OCI-LY7 (cell line): Measurements from ENCODE around the gene NAPG. TPM values are rescaled to one million over a fixed set of nuclear protein-coding genes. Genes with fewer than 3 reads are reported as not detected.

Source experiments
- BruUV-seq: library from RNA; stranded (reverse); fragments of 400-500 nt; replicated peaks from 2 replicates; lab custom pipeline; 2021; lab: Mats Ljungman, UMichigan
- CTCF ChIA-PET: fragments of 300-600 bp; sonication (Branson Sonifier 250); formaldehyde crosslinking; loops from one replicate; lab custom pipeline; 2022; ENCODE audit warnings: antibody characterized with exemption; ENCODE audit not compliant: unreplicated experiment; lab: Charles Lee
- POLR2A ChIA-PET: fragments of 300-600 bp; sonication (Branson Sonifier 250); formaldehyde crosslinking; loops from one replicate; lab custom pipeline; 2022; ENCODE audit warnings: antibody characterized with exemption; lab: Charles Lee
- DNase-seq: peaks from one replicate; pipeline ENCODE4 v3.0.0-alpha.2; 2015; ENCODE audit warnings: low spot score
- H2AFZ ChIP-seq: fragments of 200-600 bp; sonication (generic), shearing (Covaris generic); 2 replicates; pipeline ENCODE4 v1.6.1; 2014; ENCODE audit warnings: mild to moderate bottlenecking, antibody characterized with exemption, low read length, moderate library complexity
- H3K27ac ChIP-seq: fragments of 200-600 bp; sonication (generic); 2 replicates; pipeline ENCODE4 v1.5.1; 2014; ENCODE audit warnings: mixed run types, low read depth, mild to moderate bottlenecking, moderate library complexity, low read length, inconsistent platforms; ENCODE audit not compliant: poor library complexity, severe bottlenecking
- H3K36me3 ChIP-seq: fragments of 200-600 bp; sonication (generic); 2 replicates; pipeline ENCODE4 v1.6.1; 2014; ENCODE audit warnings: mild to moderate bottlenecking, antibody characterized with exemption, low read length, moderate library complexity, mixed read lengths; ENCODE audit not compliant: insufficient read depth
- H3K4me1 ChIP-seq: fragments of 200-600 bp; sonication (generic); 2 replicates; pipeline ENCODE4 v1.5.1; 2014; ENCODE audit warnings: mild to moderate bottlenecking, low read length; ENCODE audit not compliant: insufficient read depth, poor library complexity, severe bottlenecking
- H3K4me2 ChIP-seq: fragments of 200-600 bp; sonication (generic); 2 replicates; pipeline ENCODE4 v1.6.1; 2014; ENCODE audit warnings: mild to moderate bottlenecking, low read length
- H3K4me3 ChIP-seq: fragments of 200-600 bp; sonication (generic); 2 replicates; pipeline ENCODE4 v1.5.1; 2014; ENCODE audit warnings: mild to moderate bottlenecking, low read depth, low read length; ENCODE audit not compliant: poor library complexity, severe bottlenecking
- H3K79me2 ChIP-seq: fragments of 200-600 bp; sonication (generic); 2 replicates; pipeline ENCODE4 v1.6.1; 2016; ENCODE audit warnings: low read depth, mild to moderate bottlenecking, low read length, moderate library complexity, mixed read lengths; ENCODE audit not compliant: insufficient read depth
- H3K9me2 ChIP-seq: fragments of 200-600 bp; sonication (generic); 2 replicates; pipeline ENCODE4 v1.6.1; 2016; ENCODE audit warnings: mild to moderate bottlenecking, low read length, mixed read lengths; ENCODE audit not compliant: insufficient read depth
- H3K9me3 ChIP-seq: fragments of 200-600 bp; sonication (generic); 2 replicates; pipeline ENCODE4 v1.6.1; 2014; ENCODE audit warnings: mild to moderate bottlenecking, mixed run types, low read length, mixed read lengths
- H4K20me1 ChIP-seq: fragments of 200-600 bp; sonication (generic); 2 replicates; pipeline ENCODE4 v1.6.1; 2014; ENCODE audit warnings: mild to moderate bottlenecking, antibody characterized with exemption, low read length, moderate library complexity, mixed read lengths; ENCODE audit not compliant: insufficient read depth
- EZH2phosphoT487 ChIP-seq: fragments of 200-600 bp; sonication (generic); IDR thresholded peaks from 2 replicates; pipeline ENCODE4 v1.6.1; 2018; ENCODE audit warnings: low read depth, borderline replicate concordance, mild to moderate bottlenecking, mixed run types, antibody characterized with exemption, low read length, moderate library complexity, mixed read lengths
- intact Hi-C: fragments of 100-400 bp; cut with micrococcal nuclease; formaldehyde crosslinking; loops from one replicate; pipeline ENCODE4 v1.10.0; 2022; ENCODE audit not compliant: unreplicated experiment
- total RNA-seq, 2 experiments: library from RNA; depleted of rRNA in 1 of 2; stranded (reverse); fragments of >200 nt in 1 of 2; shearing (Covaris generic) in 1 of 2; gene quantifications; 2 replicates each; pipeline ENCODE4 v1.2.3, GENCODE V29; 2014 to 2022
- TF ChIP-seq, protein P1 (sequence below): fragments of 200-600 bp; sonication (generic); conservative IDR thresholded peaks from 2 replicates; pipeline ENCODE4 v1.5.1; 2014; ENCODE audit warnings: mild to moderate bottlenecking, antibody characterized with exemption, low read length, moderate library complexity, mixed read lengths

The NAPG gene
- total RNA-seq, 2 experiments from 2014 or later, result 34.6 to 52.3 TPM

DNA sequence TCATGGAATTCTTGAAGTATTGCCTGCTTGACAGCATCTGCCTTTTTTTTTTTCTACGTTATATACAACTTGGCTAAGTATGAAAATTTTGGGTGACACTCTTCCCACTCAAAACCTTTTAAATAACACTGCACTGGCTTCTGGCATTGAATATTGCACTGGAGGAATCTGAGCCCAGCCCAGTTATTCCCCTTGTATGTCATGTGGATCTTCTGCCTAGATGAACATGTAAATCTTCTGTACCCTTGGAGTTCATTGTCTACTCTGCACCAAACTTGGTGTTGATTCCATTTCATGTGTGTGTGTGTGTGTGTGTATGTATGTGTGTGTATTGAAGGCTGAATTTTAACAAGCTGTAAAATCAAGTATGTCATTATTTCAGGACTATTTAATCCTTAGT is 59.4 kb downstream of the NAPG start:
- no TSS peak for BruUV-seq

DNA sequence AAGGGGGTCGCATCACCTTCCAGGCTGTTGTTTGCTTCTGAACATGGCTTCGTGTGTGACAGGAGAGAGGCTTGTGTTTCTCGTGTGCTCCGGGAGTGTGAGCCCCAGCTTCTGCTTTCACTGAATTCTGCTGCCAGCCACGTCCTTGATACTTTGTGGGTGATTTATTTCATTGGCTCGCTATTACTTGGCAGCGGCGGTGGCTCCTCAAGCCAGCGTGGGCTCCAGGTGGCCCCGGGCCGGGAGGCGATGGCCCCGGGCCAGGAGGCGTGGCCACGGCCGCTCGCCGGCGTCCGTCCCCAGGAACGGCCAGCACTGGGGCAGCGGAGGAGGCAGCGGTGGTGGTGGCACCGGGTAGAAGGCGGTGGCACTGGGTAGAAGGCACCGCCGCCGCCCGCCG is 63.1 kb downstream of the NAPG start:
- intact Hi-C loops, result no loop called here
- no peak overlapping the region for H2AFZ ChIP-seq
- peaks cover 7% of the 10 kb centered on the region for H3K4me1 ChIP-seq
- no peaks in the 10 kb centered on the region for H3K9me2 ChIP-seq
- CTCF ChIA-PET, result no interaction called here
- no peak for DNase-seq
- no TSS peak for BruUV-seq
- H3K36me3 ChIP-seq, result no peaks in the 10 kb centered on the region
- H3K4me3 ChIP-seq, result no peak overlapping the region
- POLR2A ChIA-PET, result no interaction called here
- no peak overlapping the region for H3K4me2 ChIP-seq
- H4K20me1 ChIP-seq, result no peaks in the 10 kb centered on the region
- no peaks in the 10 kb centered on the region for H3K79me2 ChIP-seq
- TF ChIP-seq, protein P1, sequence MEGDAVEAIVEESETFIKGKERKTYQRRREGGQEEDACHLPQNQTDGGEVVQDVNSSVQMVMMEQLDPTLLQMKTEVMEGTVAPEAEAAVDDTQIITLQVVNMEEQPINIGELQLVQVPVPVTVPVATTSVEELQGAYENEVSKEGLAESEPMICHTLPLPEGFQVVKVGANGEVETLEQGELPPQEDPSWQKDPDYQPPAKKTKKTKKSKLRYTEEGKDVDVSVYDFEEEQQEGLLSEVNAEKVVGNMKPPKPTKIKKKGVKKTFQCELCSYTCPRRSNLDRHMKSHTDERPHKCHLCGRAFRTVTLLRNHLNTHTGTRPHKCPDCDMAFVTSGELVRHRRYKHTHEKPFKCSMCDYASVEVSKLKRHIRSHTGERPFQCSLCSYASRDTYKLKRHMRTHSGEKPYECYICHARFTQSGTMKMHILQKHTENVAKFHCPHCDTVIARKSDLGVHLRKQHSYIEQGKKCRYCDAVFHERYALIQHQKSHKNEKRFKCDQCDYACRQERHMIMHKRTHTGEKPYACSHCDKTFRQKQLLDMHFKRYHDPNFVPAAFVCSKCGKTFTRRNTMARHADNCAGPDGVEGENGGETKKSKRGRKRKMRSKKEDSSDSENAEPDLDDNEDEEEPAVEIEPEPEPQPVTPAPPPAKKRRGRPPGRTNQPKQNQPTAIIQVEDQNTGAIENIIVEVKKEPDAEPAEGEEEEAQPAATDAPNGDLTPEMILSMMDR, result no peak
- TF ChIP-seq EZH2phosphoT487, result no peak
- H3K9me3 ChIP-seq, result no peaks in the 10 kb centered on the region
- no peak overlapping the region for H3K27ac ChIP-seq

More for the DNA sequence above, 59.4 kb downstream of the NAPG start:
- intact Hi-C loops, result no loop called here
- DNase-seq, result no peak
- H2AFZ ChIP-seq, result no peak overlapping the region
- H3K79me2 ChIP-seq, result no peaks in the 10 kb centered on the region
- no peaks in the 10 kb centered on the region for H4K20me1 ChIP-seq
- H3K36me3 ChIP-seq, result no peaks in the 10 kb centered on the region
- TF ChIP-seq, protein P1, result no peak
- no peak for TF ChIP-seq EZH2phosphoT487
- no peak overlapping the region for H3K4me3 ChIP-seq
- ChIA-PET CTCF (no interaction called here), POLR2A (no interaction called here)
- no peaks in the 10 kb centered on the region for H3K4me1 ChIP-seq
- H3K9me3 ChIP-seq, result no peaks in the 10 kb centered on the region
- no peak overlapping the region for H3K27ac ChIP-seq
- no peaks in the 10 kb centered on the region for H3K9me2 ChIP-seq
- no peak overlapping the region for H3K4me2 ChIP-seq

DNA sequence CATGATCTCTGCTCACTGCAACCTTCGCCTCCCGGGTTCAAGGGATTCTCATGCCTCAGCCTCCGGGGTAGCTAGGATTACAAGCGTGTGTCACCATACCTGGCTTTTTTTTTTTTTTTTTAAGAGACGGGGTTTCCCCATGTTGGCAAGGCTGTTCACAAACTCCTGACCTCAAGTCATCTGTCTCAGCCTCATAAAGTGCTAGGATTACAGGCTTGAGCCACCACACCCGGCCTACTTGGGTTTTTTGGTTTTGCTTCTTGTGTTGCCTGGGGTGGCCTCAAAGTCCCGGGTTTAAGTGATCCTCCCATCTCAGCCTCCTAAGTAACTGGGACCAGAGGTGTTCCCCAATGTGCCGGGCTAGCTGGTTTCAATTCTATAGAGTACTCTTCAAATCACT is 64.6 kb downstream of the NAPG start:
- Histone ChIP-seq H4K20me1 (no peaks in the 10 kb centered on the region), H3K79me2 (no peaks in the 10 kb centered on the region), H3K9me2 (no peaks in the 10 kb centered on the region), H3K4me1 (peaks cover 7% of the 10 kb centered on the region), H3K4me3 (no peak overlapping the region), H3K36me3 (no peaks in the 10 kb centered on the region), H3K27ac (no peak overlapping the region), H2AFZ (no peak overlapping the region), H3K9me3 (no peaks in the 10 kb centered on the region), H3K4me2 (no peak overlapping the region)
- DNase-seq, result no peak
- intact Hi-C loops, result no loop called here
- ChIA-PET POLR2A (no interaction called here), CTCF (no interaction called here)
- TF ChIP-seq, protein P1, result no peak
- no TSS peak for BruUV-seq
